OCI-LY1 (cell line): ENCODE results near the gene PTPN11.
A peak's percentile ranks its signal among the peaks of the same experiment; 100 is the strongest.
"Not testable (repeated sequence)": the region's sequence is repeated elsewhere in the genome, so short reads cannot be mapped to it uniquely, and the experiment has no call there.

ENCODE experiments used
- H2AFZ ChIP-seq: fragments of 200-600 bp; sonication (generic), shearing (Covaris generic); 2 replicates; pipeline ENCODE4 v1.6.0; 2014; ENCODE audit warnings: antibody characterized with exemption, mild to moderate bottlenecking, low read length
- H3F3A ChIP-seq: fragments of 200-600 bp; sonication (generic), shearing (Covaris generic); 2 replicates; pipeline ENCODE4 v1.6.0; 2014; ENCODE audit warnings: mild to moderate bottlenecking, antibody characterized with exemption, low read length, moderate library complexity; ENCODE audit not compliant: insufficient read depth
- H3K27ac ChIP-seq: fragments of 200-600 bp; sonication (generic); 2 replicates; pipeline ENCODE4 v1.5.1; 2014; ENCODE audit warnings: low read length, mixed run types, mild to moderate bottlenecking, low read depth; ENCODE audit not compliant: poor library complexity, severe bottlenecking
- H3K27me3 ChIP-seq: fragments of 200-600 bp; sonication (generic); 2 replicates; pipeline ENCODE4 v1.6.0; 2014; ENCODE audit warnings: antibody characterized with exemption, mild to moderate bottlenecking, low read length, moderate library complexity; ENCODE audit not compliant: insufficient read depth
- H3K36me3 ChIP-seq: fragments of 200-600 bp; sonication (generic); 2 replicates; pipeline ENCODE4 v1.6.1; 2014; ENCODE audit warnings: mild to moderate bottlenecking, antibody characterized with exemption, low read length, moderate library complexity, mixed read lengths; ENCODE audit not compliant: insufficient read depth
- H3K4me1 ChIP-seq: fragments of 200-600 bp; sonication (generic); 2 replicates; pipeline ENCODE4 v1.5.1; 2014; ENCODE audit warnings: mild to moderate bottlenecking, low read length, moderate library complexity; ENCODE audit not compliant: insufficient read depth, severe bottlenecking
- H3K4me2 ChIP-seq: fragments of 200-600 bp; sonication (generic), shearing (Covaris generic); 2 replicates; pipeline ENCODE4 v1.6.1; 2014; ENCODE audit warnings: low read length
- H3K4me3 ChIP-seq: fragments of 200-600 bp; sonication (generic); 2 replicates; pipeline ENCODE4 v1.5.1; 2014; ENCODE audit warnings: low read length, low read depth, mild to moderate bottlenecking, mixed read lengths; ENCODE audit not compliant: poor library complexity, severe bottlenecking
- H3K79me2 ChIP-seq: fragments of 200-600 bp; shearing (Covaris generic); 2 replicates; pipeline ENCODE4 v1.6.1; 2016; ENCODE audit warnings: mixed run types, low read length, mixed read lengths; ENCODE audit not compliant: insufficient read depth
- H3K9ac ChIP-seq: fragments of 200-600 bp; sonication (generic), shearing (Covaris generic); 2 replicates; pipeline ENCODE4 v1.6.1; 2014; ENCODE audit warnings: mild to moderate bottlenecking, low read length, mixed read lengths
- H3K9me2 ChIP-seq: fragments of 200-600 bp; sonication (generic), shearing (Covaris generic); 2 replicates; pipeline ENCODE4 v1.6.1; 2014; ENCODE audit warnings: low read depth, mild to moderate bottlenecking, low read length, mixed read lengths
- H3K9me3 ChIP-seq: fragments of 200-600 bp; shearing (Covaris generic); 2 replicates; pipeline ENCODE4 v1.6.1; 2014; ENCODE audit warnings: low read length, mixed read lengths
- H4K20me1 ChIP-seq: fragments of 200-600 bp; sonication (generic), shearing (Covaris generic); 2 replicates; pipeline ENCODE4 v1.6.0; 2016; ENCODE audit warnings: mild to moderate bottlenecking, low read length; ENCODE audit not compliant: insufficient read depth
- EZH2 ChIP-seq: fragments of 200-600 bp; sonication (generic), shearing (Covaris generic); IDR thresholded peaks from 2 replicates; pipeline ENCODE4 v1.8.0; 2017; ENCODE audit warnings: borderline replicate concordance, mixed run types, mild to moderate bottlenecking, antibody characterized with exemption, low read length, moderate library complexity, mixed read lengths
- TF ChIP-seq, protein P1 (sequence below): fragments of 200-600 bp; sonication (generic), shearing (Covaris generic); IDR thresholded peaks from 2 replicates; pipeline ENCODE4 v1.5.1; 2017; ENCODE audit warnings: mild to moderate bottlenecking, antibody characterized with exemption, low read length, moderate library complexity, mixed read lengths

Gene PTPN11

DNA sequence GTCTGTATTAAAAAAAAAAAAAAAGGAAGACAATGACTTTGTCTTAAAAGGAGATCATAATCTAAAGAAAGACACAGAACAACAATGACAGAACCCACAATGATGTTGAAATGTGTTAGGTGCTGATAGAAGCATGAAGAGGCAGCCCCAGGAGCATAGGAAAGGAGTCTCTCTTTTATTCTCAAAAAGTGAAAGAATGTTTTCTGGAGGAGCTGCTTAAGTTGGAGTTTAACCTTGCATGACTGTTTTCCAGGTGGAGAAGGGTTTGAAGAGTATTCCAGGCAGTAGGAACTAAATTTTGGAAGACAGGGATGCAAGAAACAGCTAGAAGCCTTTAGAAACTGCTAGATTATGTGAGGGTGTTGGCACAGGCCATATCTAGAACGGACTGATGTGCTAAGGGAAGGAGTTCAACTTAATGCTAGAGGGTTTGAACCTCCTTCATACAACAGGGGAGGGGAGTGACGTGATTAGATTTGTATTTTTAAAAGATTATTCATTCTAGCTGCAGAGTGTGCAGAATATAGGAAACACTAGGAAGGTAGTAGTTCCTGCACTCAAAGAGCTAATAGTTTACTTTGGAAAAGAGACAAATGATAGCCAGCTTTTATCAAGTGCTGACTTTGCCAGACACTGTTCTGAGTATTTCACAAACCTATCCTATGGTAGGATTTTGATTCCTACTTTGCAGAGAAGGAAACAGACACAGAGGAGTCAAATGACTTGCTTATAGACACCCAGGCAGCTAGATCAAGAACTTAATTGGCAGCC lies 4.7 kb upstream of the PTPN11 start:
- Histone ChIP-seq H3K4me1 (peaks cover 10% of the 10 kb centered on the region), H2AFZ (no peak overlapping the region), H3F3A (no peaks in the 10 kb centered on the region), H4K20me1 (no peaks in the 10 kb centered on the region), H3K9me3 (no peaks in the 10 kb centered on the region), H3K79me2 (peaks cover 2% of the 10 kb centered on the region; the same call in 1 of the 2 replicates), H3K27me3 (no peaks in the 10 kb centered on the region), H3K4me3 (no peak overlapping the region), H3K9me2 (no peaks in the 10 kb centered on the region), H3K9ac (no peak overlapping the region), H3K4me2 (no peak overlapping the region), H3K27ac (no peak overlapping the region), H3K36me3 (no peaks in the 10 kb centered on the region)
- no peak for TF ChIP-seq EZH2

DNA sequence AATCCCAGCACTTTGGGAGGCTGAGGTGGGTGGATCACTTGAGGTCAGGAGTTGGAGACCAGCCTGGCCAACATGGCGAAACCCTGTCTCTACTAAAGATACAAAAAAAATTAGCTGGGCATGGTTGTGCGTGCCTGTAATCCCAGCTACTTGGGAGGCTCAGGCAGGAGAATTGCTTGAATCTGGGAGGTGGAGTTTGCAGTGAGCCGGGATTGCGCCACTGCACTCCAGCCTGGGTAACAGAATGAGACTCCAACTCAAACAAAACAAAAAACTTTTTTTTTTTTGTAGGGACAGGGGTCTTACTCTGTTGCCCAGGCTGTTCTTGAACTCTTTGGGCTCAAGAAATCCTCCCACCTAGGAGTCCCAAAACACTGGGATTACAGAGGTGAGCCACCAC lies 3.3 kb upstream of the PTPN11 start:
- peaks cover 13% of the 10 kb centered on the region for H3K79me2 ChIP-seq
- not testable (repeated sequence) for H3K4me2 ChIP-seq, H3K9me3 ChIP-seq, H3K36me3 ChIP-seq, H3K9me2 ChIP-seq, H3K27ac ChIP-seq, H2AFZ ChIP-seq, H3K9ac ChIP-seq, H3K27me3 ChIP-seq, H4K20me1 ChIP-seq, H3F3A ChIP-seq, H3K4me3 ChIP-seq
- H3K4me1 ChIP-seq, result peaks cover 16% of the 10 kb centered on the region

DNA sequence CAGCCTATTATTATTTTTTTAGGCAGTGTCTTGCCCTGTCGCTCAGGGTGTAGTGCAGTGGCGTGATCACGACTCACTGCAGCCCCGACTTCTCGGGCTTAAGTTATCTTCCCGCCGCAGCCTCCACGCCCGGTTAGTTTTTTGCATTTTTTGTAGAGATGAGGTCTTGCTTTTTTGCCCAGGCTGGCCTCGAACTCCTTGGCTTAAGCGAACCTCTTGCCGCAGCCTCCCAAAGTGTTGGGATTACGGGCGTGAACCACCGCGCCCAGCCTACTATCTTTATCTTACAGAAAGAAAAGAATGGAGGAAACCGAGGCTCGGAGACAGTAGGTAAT lies 507 bp upstream of the PTPN11 start:
- Histone ChIP-seq H2AFZ (peak overlapping the region; percentile 50), H3K9ac (peak overlapping the region; percentile 89), H3F3A (no peaks in the 10 kb centered on the region), H3K9me2 (no peaks in the 10 kb centered on the region), H3K36me3 (peaks cover 12% of the 10 kb centered on the region; the same call in 1 of the 2 replicates), H3K4me3 (peak overlapping the region; percentile 89), H3K27ac (peak overlapping the region; percentile 32), H3K27me3 (no peaks in the 10 kb centered on the region), H3K79me2 (peaks cover 41% of the 10 kb centered on the region), H3K9me3 (no peaks in the 10 kb centered on the region), H4K20me1 (no peaks in the 10 kb centered on the region), H3K4me1 (peaks cover 35% of the 10 kb centered on the region), H3K4me2 (peak overlapping the region; percentile 98)
- no peak for TF ChIP-seq EZH2
- TF ChIP-seq, protein P1, sequence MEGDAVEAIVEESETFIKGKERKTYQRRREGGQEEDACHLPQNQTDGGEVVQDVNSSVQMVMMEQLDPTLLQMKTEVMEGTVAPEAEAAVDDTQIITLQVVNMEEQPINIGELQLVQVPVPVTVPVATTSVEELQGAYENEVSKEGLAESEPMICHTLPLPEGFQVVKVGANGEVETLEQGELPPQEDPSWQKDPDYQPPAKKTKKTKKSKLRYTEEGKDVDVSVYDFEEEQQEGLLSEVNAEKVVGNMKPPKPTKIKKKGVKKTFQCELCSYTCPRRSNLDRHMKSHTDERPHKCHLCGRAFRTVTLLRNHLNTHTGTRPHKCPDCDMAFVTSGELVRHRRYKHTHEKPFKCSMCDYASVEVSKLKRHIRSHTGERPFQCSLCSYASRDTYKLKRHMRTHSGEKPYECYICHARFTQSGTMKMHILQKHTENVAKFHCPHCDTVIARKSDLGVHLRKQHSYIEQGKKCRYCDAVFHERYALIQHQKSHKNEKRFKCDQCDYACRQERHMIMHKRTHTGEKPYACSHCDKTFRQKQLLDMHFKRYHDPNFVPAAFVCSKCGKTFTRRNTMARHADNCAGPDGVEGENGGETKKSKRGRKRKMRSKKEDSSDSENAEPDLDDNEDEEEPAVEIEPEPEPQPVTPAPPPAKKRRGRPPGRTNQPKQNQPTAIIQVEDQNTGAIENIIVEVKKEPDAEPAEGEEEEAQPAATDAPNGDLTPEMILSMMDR, result no peak

DNA sequence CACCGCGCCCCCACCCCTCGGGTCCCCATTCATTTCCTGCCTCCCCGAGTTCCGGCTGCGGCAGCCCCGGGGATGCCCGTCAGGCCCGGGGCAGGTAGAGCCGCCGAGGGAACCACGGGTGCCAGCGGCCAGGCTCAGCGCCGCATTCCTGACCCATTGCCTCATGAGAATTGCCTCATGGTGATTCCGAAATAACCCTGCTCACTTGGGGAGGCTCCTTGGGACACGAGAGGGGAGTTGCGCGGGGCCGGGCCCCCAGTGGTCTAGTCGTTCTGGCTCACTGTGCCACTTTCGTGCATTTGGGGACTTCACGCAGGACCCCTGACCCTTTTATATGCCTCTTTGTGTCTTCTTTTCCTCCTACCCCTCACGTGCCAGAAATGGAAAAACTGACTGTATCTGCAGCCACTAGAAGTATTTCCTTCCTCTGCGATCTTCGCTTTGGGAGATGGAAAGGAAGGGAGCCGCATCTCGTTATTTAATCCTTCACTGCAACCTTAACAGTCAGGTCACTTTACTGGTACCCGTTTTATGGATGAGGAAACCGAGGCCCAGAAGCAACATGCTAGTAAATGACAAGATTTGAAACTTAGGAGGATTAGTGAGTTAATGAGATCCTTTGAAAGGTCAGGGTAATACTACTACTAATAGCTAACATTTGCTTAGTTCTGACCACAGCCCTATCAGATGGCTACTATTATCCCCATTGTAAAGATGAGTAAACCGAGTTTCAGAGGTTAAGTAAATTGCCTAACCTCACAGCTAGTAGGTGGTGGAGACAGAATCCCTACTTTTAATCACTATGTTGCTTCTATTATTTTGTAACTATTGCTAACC lies 768 bp downstream of the PTPN11 start:
- H3K4me2 ChIP-seq, result peak overlapping the region; percentile 98
- H3K27ac ChIP-seq, result peak overlapping the region; percentile 19
- peak overlapping the region; percentile 89 for H3K9ac ChIP-seq
- no peak for TF ChIP-seq EZH2
- TF ChIP-seq, protein P1, result no peak
- no peaks in the 10 kb centered on the region for H3F3A ChIP-seq
- H2AFZ ChIP-seq, result no peak overlapping the region
- no peaks in the 10 kb centered on the region for H3K27me3 ChIP-seq
- H3K36me3 ChIP-seq, result peaks cover 12% of the 10 kb centered on the region; the same call in 1 of the 2 replicates
- H3K4me1 ChIP-seq, result peaks cover 41% of the 10 kb centered on the region
- H3K9me2 ChIP-seq, result no peaks in the 10 kb centered on the region
- H3K9me3 ChIP-seq, result no peaks in the 10 kb centered on the region
- H4K20me1 ChIP-seq, result no peaks in the 10 kb centered on the region
- peak overlapping the region; percentile 89 for H3K4me3 ChIP-seq
- peaks cover 54% of the 10 kb centered on the region for H3K79me2 ChIP-seq
